A172 (cell line): Measurements from ENCODE around the gene POLR3C. TPM values are rescaled to one million over a fixed set of nuclear protein-coding genes. Genes with fewer than 3 reads are reported as not detected.
A peak's percentile ranks its signal among the peaks of the same experiment; 100 is the strongest.
"Not testable (repeated sequence)": the region's sequence is repeated elsewhere in the genome, so short reads cannot be mapped to it uniquely, and the experiment has no call there.

Experiments
- DNase-seq: peaks from one replicate; pipeline ENCODE4 v3.0.0-alpha.2; 2015; ENCODE audit warnings: low spot score
- total RNA-seq: library from RNA; depleted of rRNA; stranded (reverse); fragments of >200 nt; shearing (Covaris generic); gene quantifications from 2 replicates; pipeline ENCODE4 v1.2.3, GENCODE V29; 2014

Gene POLR3C
- total RNA-seq, 1 experiment from 2014 or later, result 50.4 TPM

DNA sequence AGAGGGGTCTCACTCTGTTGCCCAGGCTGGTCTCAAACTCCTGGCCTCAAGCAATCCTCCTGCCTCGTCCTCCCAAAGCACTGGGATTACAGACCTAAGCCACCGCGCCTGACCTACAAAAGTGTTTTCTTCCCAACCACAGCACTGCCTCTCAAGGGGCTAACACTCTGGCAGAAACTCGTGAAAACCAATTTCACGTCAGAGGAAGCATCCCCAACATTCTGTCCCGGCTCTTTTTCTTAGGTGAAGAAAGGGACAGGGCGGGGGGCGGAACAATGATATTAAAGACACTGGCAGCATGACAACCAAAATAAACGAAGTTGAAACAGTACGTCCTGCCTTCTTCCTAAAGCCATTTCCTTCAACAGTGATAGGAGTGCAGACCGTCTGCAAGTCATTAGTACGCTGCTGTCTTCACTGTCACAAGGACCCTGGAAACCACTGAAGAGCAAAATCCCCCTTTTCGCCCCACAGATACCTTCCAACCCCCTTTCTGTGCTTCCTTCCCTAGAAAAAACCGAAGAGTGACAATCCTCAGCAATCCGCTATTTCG, 1.1 kb upstream of the POLR3C start:
- DNase-seq, result not testable (repeated sequence)

DNA sequence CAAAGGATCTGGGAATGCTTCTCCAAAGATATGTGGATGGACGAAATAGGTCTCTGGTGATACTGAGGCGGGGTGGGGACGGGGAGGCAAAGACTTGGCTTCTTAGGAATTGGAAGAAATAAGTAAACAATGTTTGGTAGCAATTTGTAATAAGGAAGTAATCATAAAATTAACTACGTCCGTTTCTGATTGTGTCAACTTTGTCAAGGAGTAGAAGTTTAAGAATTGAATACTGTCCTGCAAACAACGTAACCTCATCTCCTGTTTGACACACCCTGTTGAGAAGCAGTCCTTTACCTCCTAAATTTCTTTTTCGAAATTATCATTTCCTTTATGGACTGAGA, 471 bp downstream of the POLR3C start:
- DNase-seq, result no peak

DNA sequence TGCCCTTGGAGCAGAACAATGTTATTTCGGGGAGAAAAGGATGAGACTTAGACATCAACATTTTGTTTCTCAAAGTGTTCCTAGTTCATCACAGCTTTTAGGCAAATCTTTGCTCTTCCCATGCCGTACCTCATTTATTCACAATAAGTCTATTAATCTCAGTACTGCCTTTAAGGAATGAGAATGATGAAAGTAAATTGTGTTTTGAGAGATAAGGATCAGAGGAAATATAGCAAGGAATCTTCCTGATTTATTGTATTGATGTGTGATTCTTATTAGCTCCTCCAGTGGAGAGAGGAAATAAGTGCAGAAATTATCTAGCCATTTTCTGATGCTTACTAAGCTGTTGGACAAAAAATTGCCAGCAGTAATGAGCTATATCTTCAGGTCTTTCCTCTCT, 2.0 kb downstream of the POLR3C start:
- no peak for DNase-seq

DNA sequence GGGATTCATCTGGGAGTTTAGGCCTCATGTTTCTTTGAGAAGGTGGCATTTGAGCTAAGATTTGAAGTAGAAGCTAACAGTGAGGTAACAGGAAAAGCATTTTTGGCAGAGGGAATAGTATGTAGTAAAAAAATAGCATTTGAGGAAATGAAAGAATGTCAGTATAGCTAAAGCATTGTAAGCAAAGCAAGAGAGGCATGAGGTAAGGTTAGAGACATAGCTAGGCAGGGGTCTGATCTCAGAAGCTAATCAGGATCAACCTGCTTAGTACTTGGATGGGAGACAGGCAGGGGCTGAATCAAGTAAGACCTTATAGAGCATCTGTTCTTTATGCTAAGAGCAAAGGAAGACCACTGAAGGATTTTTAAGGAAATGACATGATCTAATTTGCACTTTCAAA, 4.0 kb downstream of the POLR3C start:
- no peak for DNase-seq

DNA sequence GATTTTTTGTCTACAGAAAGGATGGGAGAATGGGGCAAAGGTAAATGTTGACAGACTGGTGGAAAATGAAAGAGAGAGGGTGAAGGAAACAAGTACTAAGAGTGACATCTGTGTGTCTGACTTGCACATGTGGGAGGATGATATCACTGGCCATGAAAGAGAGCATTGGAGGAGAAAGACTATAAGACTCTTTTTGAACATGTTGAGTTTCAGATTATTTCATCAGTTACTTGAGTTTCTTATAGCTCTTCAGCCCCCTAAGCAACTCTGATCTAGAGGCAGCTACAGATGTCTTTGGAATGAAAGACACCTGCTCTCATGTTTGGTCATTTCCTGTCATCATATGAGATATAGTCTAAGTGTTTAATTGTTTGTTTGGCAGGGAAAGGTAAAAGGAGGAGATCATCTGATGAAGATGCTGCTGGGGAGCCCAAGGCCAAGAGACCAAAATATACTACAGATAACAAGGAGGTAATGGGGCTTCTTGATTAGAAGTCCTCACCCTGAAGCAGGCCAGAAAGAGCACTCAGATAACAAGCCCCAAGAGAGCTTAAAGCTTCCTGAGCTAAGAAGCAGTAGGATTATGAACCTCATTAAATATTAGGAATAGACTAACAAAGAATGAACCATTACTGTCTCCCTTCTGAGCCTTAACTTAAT, 4.5 kb downstream of the POLR3C start:
- no peak for DNase-seq

DNA sequence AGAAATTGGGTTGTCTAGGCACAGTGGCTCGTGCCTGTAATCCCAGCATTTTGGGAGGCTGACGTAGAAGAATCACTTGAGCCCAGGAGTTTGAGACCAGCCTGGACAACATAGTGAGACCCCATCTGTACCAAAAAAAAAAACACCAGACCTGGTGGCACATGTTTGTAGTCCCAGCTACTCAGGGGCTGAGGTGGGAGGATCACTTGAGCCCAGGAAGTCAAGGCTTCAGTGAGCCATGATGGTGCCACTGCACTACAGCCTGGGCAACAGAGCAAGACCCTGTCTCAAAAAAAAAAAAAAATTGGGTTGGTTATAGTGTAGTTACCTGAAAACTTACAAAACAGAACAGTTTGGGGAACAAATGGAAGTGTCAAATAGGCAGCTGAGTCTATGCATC, 6.8 kb downstream of the POLR3C start:
- DNase-seq, result not testable (repeated sequence)

DNA sequence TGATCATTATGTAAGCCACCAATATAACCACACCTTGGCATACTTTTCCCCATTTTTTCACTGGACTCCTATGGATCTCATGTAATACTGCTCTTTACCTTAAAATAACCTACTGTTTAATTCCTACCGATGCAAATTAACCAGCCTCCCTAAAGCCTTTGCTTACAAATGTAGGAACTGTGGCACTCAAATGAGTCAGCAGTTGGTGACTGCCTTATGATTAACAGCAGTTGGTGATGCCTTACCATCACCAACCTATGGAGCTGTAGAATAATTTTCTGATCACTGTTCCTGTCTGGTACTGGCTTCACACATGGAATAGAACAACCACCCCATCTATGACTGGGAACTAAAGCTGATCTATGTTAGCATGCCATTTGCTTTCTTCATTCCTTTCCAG, 13.7 kb downstream of the POLR3C start:
- no peak for DNase-seq

DNA sequence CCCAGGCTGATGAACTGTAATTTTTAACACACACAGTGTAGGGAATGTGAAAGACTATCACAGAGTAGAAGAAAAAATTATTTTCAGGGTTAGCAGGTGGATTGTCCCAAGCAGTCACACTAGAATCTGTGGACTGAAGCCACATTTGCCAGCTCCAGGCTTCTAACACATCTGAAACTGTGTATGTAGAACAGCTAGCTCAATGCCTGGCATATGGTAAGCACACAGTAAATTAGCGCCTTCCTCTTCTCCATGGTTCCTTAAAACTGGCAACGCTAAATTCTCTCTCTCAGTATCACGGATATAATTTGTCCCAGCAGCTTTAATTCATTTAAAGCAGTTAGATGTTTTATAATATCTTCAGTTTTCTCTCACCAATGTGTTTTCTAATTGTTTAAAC, 19.0 kb downstream of the POLR3C start:
- no peak for DNase-seq

DNA sequence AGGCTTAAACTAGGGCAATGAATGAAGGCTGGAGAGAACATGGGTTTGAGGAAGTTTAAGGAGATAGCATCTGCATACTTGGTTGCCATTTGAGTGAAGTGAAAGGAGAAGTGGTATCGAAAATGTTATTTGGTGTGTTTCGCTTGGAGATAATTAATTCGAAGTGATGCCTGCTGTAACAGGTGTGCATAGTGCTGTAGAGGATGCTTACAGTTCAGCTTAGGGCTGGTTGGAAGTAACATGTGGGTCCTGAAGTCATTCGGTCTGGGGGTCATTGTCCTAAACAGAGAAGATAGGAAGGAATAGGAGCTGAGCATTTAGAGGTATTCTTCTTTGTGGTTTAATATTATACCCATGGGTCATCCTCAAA, 21.1 kb downstream of the POLR3C start:
- no peak for DNase-seq

DNA sequence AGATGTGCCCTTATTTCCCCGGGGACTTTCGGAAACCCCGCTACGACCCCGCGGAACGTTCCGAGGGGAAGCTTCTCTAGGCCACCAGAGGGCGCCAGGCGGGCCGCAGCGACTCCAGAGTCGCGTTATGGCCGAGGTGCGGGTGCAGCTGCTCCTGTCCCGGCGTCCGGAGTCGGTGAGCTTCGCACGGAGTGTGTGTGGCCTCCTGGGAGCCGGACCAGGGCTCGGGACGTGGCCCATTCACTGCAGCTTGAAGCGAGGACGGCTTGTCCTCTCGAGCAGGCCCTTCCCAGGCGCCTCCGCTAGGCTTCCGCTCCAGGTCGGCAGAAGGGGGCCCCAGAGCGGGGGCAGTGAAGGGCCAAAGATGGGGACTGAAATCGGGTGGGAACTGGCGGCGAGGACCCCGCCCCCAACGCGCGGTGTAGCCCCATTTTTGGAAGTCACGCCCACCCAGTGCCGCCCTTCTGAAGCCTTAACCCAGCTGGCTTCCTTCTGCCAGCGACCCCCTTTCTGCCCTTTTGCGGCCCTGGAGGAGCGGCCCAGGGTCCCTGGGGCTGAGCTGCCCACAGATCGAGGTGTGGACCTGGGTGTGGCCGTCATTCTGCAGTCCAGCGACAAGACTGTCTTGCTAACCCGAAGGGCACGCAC, 21.6 kb downstream of the POLR3C start, which contains the start of gene NUDT17:
Gene NUDT17 (plus strand): TSS at position 117 of the 648 bp plus-strand sequence. CDS start 11 bp downstream, at position 128.
- peak; percentile 62 for DNase-seq

DNA sequence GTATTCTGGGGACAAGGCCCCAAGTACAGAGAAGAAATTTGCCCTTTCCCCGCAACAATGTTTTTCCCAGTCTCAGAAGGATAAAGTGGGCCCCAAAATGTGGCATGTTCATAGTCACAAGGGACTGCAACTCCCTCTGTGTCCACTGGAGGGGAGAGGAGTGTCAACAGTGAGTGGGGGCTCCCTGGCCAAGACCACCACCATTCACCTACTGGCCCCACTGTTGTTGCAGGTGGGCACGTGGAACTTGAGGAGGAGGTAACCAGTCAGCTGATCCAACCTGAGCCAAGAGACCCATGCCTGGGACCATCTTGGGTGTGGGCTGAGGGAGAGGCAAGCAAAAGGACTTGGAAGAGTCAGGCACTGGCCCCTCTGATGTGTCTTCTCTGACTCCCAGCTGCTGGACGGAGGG, 22.2 kb downstream of the POLR3C start:
- peak; percentile 25 for DNase-seq

DNA sequence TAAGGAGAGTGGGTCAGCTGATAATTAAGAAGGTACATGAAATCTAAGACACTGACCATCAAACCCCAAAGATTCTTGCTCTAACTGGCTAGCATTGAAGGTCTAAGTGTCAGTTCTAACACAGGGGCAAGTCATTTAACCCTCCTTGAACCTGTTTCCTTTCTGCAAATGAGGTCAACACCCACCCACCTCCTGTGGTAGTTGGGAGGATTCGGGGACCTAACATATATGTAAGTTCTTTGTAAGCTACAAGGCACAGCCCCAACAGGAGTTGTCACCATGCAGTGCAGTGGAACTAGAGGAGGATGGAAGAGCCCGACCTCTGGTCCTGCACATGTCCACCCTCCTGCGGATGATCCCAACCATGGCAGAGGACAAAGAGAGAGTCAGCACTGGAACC, 23.8 kb downstream of the POLR3C start:
- no peak for DNase-seq

DNA sequence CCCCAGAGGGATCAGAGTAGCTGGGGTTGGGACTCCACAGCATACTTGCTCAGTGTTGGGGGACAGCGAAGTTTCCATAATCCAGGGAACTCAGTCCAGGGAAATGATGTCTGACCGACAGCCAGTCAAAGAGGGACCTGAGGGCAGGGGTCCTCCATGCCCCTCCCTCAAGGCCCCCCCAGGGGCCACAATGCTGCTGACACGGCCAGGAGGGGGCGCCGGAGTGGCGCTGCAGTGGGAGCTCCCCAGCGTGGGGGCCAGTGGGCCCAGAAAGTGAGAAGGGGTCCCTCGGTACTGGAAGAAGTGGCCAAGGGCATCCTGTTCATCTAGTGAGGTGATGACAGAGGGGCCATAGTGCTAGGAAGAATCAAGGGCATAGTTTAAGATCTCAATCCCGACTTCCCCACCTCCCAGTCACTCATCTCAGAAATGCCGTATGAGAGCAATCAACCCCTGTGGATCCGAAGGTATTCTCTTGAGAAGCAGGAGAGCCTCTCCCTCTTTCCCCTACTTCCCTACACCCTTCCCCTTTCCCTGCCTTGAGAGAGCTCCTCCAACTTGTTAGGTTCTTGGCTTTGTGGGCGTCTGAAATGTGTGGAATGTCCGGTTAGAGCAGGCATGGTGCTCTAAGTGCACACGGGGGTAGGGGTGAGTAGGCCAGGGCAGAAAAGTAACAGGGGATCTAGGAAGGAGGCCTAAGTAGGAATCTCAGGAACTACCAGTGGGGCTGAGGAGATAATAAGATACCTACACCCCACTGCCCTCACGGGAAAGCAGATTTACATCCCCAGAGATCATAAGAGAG, 25.6 kb downstream of the POLR3C start:
- DNase-seq, result peak; percentile 90

DNA sequence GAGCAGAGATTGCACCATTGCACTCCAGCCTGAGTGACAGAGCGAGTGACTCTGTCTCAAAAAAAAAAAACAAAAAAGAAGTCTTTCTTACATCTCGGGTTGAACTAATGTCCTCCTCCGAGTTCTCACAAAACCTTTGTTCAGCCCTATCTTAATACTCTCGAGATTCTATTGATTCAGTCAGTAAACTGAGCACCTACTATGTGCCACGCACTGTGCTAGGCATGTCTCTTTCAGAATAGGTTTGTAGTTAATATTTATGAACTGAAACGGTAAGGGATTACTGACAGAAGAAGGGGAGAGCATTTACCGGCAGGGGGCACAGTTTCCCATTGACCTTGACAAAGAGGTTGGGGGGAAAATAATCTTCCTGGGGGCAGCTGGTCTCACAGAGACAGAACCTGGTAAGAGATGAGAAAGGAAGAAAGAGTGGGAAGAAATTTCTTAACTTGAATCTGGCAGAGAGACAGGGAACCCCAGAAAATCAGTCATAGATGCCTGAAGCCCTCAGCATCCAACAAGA, 31.5 kb downstream of the POLR3C start:
- DNase-seq, result no peak

DNA sequence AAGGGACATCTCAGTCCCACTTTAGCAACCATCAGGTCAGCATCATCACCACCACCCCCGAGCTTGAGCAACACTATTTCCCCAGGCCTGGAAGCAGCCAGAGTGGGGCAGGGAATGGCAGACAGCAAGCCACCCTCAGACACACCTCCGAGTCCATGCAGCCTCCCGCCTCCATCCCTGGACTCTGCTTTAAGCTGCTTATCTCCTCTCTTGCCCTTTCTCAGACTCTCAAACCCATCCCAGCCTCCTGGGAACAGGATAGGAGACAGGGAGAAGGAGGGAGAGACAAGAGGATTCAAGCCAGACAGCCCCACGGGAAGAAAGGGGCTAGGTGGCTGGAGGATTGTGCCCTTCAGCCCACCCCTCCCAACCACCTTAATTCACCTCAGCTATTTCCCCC, 33.2 kb downstream of the POLR3C start:
- no peak for DNase-seq

DNA sequence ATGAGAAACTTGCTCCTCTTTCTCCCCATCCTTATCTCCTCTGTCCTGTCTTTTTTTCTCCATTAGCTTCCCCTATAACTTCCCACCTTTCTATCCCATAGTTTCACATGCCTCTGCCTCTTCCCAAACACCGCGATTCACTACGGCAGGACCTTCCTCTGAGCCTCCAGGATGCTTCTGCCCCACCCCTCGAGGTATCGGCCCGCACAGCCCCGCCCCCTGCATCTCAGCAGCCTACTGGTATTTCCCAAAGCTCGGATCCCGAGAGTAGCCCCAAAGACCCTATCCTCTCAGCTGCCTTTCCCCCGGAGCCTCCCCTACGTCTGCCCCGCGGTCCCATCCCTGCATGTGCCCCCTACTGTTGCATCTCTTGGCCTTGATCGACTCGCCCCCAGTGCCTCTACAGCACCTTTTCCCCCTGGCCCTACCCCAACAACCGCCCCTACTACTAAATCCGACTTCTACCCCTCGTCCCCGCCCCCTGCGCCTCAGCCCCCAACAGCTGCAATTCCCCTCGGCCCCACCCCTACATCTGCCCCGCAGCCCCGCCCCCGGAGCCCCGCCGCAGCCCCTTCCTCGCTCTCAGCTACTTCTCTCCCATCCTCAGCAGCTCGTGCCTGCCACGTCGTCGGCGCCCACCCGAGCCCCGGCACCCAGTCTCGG, 34.4 kb downstream of the POLR3C start:
- DNase-seq, result peak; percentile 61

DNA sequence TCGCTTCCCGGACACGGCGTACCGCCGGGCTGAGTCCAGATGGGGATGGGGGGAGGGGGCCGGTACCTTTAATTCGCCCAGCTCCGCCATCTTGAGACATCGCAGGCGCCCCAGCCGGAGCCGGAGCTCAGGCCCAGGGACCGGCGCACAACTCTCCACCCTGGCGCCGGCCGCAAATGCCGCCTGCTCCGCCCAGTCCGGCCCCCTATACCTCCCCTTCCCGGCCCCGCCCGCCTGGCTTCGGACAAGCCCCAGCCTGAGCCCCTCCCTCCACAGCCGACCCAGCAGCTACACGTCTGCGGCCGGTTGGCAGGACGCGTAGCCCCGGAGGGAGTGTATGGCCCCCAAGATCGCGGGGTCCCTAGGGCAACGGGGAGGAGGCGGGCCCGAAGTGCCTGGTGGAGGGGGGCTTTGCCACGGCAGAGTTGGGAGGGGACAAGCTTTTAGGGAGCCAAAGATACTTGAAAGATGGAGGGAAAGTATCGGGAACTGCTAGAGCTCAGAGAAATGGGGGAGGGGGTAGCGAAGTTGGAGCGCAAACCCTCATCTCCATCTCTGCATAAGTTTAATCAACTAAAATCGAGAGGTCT, 35.0 kb downstream of the POLR3C start, which contains the start of gene PIAS3:
Gene PIAS3 (minus strand): TSS at position 181 of the 590 bp plus-strand sequence. CDS start 91 bp downstream, at position 90.
- DNase-seq, result peak; percentile 89

DNA sequence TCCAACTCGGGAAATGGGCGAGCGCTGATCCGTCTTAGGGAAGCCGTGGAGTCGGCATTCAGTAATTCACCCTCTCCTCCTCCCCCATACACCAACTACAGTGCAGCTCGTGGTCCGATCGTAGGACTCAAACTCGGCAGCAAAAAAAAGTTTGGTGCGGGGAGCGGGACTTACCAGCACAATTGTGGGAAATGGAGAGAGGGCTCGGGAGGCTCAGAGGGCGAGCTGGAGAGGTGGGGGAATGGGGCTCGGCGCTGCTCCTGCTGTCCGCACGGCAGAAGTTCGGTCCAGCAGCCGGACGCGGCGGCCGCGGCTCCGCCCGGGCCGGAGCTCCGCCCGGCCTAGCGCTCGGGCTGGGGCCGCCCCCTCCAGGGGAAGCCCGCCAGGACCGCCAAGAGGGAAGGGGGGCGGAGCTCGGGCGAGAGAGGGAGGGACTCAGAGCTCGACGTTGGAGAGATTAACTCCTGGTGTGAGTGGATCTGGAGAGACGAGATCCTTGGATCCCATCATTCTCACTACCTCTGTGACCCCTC, 35.6 kb downstream of the POLR3C start:
- peak; percentile 82 for DNase-seq

DNA sequence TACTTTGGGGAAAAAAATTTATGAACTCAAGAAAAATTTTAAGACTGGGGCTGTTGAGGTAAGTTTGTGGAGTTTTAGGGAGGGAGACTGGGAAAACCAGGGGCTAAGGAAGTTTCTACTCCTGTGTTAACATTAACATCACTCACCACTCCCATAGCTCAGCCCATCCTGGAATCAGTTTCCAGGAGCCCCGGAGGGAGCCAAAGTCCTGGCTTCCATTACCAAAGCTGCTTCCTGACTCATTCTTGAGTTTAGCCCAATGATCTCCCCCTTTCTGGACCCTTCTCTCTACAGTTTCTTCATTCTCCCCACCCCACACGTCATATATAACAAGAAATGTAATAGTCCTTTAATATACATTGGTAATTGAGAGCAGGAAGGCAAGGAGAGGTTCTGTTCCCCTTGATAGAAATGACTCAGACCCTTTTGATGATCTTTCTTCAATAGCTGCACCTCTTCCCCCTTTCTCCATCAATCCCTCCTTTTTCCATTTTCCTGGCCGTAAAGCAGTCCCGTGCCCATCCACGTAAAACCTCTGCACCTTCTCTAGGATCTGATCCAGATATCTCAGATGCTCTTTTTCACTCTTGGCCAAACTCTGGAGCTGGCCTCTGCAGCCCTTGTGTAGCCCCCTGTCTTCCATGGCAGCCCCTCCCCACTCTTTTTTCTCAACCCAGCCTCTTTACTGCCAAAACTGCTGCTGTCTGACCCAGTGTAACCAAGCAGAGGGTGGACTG, 39.5 kb downstream of the POLR3C start:
- no peak for DNase-seq

DNA sequence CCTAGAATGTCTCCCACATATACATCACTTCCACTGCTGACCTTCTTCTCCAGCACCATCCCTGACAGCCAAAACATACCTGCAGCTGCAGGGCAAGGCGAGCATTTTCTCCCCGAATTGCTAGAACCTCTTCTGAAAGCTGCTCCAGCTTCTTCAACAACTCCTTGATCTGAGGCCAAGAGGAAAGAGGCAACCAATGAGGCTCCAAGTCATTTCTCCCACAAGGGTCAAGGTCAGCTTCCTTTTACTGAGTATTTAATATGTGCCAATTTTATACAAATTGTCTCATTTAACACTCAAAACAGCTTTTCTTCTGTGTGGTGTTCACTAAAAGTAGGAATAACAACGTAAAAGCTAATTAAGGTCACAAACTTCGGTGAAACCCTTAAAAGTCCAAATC, 44.2 kb downstream of the POLR3C start:
- no peak for DNase-seq
